ENCODE data around the gene RTN4.

GRCh38 chr2:54947136-54947535 is 103.1 kb downstream of the RTN4 start:
- TF ChIP-seq MAFK (IDR thresholded peaks at IDR 0.05; ENCODE audit: low read depth, low read length): no peak
- no peak for TF ChIP-seq CTCF (conservative IDR thresholded peaks at IDR 0.05; ENCODE audit: low read depth, low read length)
- TF ChIP-seq USF2 (IDR thresholded peaks at IDR 0.05; ENCODE audit: low read depth, low read length): no peak
- no peak for TF ChIP-seq POLR2A (IDR thresholded peaks at IDR 0.05; ENCODE audit: low read depth, low read length)
